Fibroblast of lung (primary cell): ENCODE measurements around the gene TARBP2.

Experiments
- EZH2 ChIP-seq: IDR thresholded peaks from 2 replicates; pipeline ENCODE4 v1.5.1; 2012; ENCODE audit warnings: low read length, control low read depth, mild to moderate bottlenecking; ENCODE audit errors: missing control alignments
- TF ChIP-seq, protein P1 (sequence below), 2 donors: IDR thresholded peaks in 1 of 2; conservative IDR thresholded peaks in 1 of 2; 1 replicate in 1 of 2; 2 replicates in 1 of 2; pipeline ENCODE4 v1.5.1; 2011 to 2012; ENCODE audit warnings: low read length in 2 of 2, control low read depth in 1 of 2, inconsistent platforms in 1 of 2, low read depth in 1 of 2, mild to moderate bottlenecking in 1 of 2

GRCh38 chr12:53479331-53479730 is 21.8 kb upstream of the TARBP2 start:
- TF ChIP-seq, protein P1, sequence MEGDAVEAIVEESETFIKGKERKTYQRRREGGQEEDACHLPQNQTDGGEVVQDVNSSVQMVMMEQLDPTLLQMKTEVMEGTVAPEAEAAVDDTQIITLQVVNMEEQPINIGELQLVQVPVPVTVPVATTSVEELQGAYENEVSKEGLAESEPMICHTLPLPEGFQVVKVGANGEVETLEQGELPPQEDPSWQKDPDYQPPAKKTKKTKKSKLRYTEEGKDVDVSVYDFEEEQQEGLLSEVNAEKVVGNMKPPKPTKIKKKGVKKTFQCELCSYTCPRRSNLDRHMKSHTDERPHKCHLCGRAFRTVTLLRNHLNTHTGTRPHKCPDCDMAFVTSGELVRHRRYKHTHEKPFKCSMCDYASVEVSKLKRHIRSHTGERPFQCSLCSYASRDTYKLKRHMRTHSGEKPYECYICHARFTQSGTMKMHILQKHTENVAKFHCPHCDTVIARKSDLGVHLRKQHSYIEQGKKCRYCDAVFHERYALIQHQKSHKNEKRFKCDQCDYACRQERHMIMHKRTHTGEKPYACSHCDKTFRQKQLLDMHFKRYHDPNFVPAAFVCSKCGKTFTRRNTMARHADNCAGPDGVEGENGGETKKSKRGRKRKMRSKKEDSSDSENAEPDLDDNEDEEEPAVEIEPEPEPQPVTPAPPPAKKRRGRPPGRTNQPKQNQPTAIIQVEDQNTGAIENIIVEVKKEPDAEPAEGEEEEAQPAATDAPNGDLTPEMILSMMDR (conservative IDR thresholded peaks at IDR 0.05 in 1 of 2, IDR thresholded peaks at IDR 0.05 in 1 of 2; ENCODE audit: low read depth in 1 of 2, low read length in 2 of 2) = no peak
- TF ChIP-seq EZH2 = no peak
